K562 (cell line): ENCODE measurements around the gene OR8A1.

ENCODE experiments used
- HINFP ChIP-seq: fragments of 450-650 bp; conservative IDR thresholded peaks from 2 replicates; pipeline ENCODE4 v1.6.1; 2016; ENCODE audit warnings: missing genetic modification characterization, low read depth, mild to moderate bottlenecking, control low read depth, missing compliant biosample characterization
- ZSCAN29 ChIP-seq: fragments of 450-650 bp; IDR thresholded peaks from 2 replicates; pipeline ENCODE4 v1.6.1; 2017

GRCh38 chr11:124551189-124551588 lies 18.6 kb upstream of the OR8A1 start:
- TF ChIP-seq HINFP (tag) (no peak), ZSCAN29 (no peak)
